Dermis lymphatic vessel endothelial cell (primary cell): ENCODE results near the gene KLHDC2. TPM values are rescaled to one million over a fixed set of nuclear protein-coding genes. Genes with fewer than 3 reads are reported as not detected.

Experiments used
- total RNA-seq: library from RNA; depleted of rRNA; stranded (reverse); fragments of >200 nt; gene quantifications from 2 replicates; pipeline ENCODE4 v1.2.1, GENCODE V29; 2014

The KLHDC2 gene
- 87.9 and 91.1 TPM in 2 replicates for total RNA-seq

GRCh38 chr14:49767571-49768300 lies at the start of gene KLHDC2:
TSS of gene KLHDC2 (plus strand) at chr14:49768153. CDS start at chr14:49768469, 316 bp downstream.

Other genes with a start within 250 kb of the KLHDC2 start
- 1,774 and 3,071 TPM in 2 replicates for gene RPS29, start 181.8 kb upstream of the KLHDC2 start, total RNA-seq
- gene LRR1, start 169.2 kb upstream of the KLHDC2 start, total RNA-seq, result 12.4 and 12.9 TPM in 2 replicates
- 271 and 341 TPM in 2 replicates for gene RPL36AL, start 147.5 kb upstream of the KLHDC2 start, total RNA-seq
- 53.7 and 63.3 TPM in 2 replicates for gene MGAT2, start 147.4 kb upstream of the KLHDC2 start, total RNA-seq
- gene DNAAF2, start 132.9 kb upstream of the KLHDC2 start, total RNA-seq, result 9.0 and 10.7 TPM in 2 replicates
- 3.4 and 4.2 TPM in 2 replicates for gene POLE2, start 79.9 kb upstream of the KLHDC2 start, total RNA-seq
- 2.6 and 3.6 TPM in 2 replicates for gene KLHDC1, start 75.0 kb upstream of the KLHDC2 start, total RNA-seq
- 54.2 and 64.0 TPM in 2 replicates for gene NEMF, start 84.6 kb downstream of the KLHDC2 start, total RNA-seq
- gene ARF6, start 124.9 kb downstream of the KLHDC2 start, total RNA-seq, result 54.3 and 61.5 TPM in 2 replicates